Measurements from ENCODE around the gene PEX14.

Gene PEX14

GRCh38 chr1:10450156-10450814, 24.5 kb upstream of the PEX14 start:
- TF ChIP-seq ZFP30 (CRISPR knock-in tag; IDR thresholded peaks at IDR 0.05) (no peak), SNAI2 (CRISPR knock-in tag; IDR thresholded peaks at IDR 0.05) (no peak), ZFP3 (CRISPR knock-in tag; IDR thresholded peaks at IDR 0.05) (no peak), ZNF70 (CRISPR knock-in tag; IDR thresholded peaks at IDR 0.05) (no peak), PPARA (CRISPR knock-in tag; IDR thresholded peaks at IDR 0.05; ENCODE audit: borderline replicate concordance) (no peak), CSRNP3 (CRISPR knock-in tag; IDR thresholded peaks at IDR 0.05) (no peak), TOX (CRISPR knock-in tag; IDR thresholded peaks at IDR 0.05; ENCODE audit: borderline replicate concordance) (no peak), BACH2 (CRISPR knock-in tag; IDR thresholded peaks at IDR 0.05; ENCODE audit: borderline replicate concordance) (no peak), TSHZ2 (CRISPR knock-in tag; IDR thresholded peaks at IDR 0.05) (no peak), POU6F1 (CRISPR knock-in tag; IDR thresholded peaks at IDR 0.05; ENCODE audit: borderline replicate concordance, low read depth) (no peak), CREB5 (CRISPR knock-in tag; IDR thresholded peaks at IDR 0.05; ENCODE audit: low read depth) (no peak), ISL1 (CRISPR knock-in tag; IDR thresholded peaks at IDR 0.05) (no peak), OSR1 (CRISPR knock-in tag; IDR thresholded peaks at IDR 0.05) (no peak)
- ATAC-seq = peak; percentile 41

- ATAC-seq = peak; percentile 30
- TF ChIP-seq GLIS3 (CRISPR knock-in tag; IDR thresholded peaks at IDR 0.05) = no peak
- no peak for TF ChIP-seq CREB5 (CRISPR knock-in tag; IDR thresholded peaks at IDR 0.05; ENCODE audit: low read depth)
- no peak for TF ChIP-seq CSDC2 (CRISPR knock-in tag; IDR thresholded peaks at IDR 0.05)
- no peak for TF ChIP-seq ESRRG (CRISPR knock-in tag; IDR thresholded peaks at IDR 0.05)
- no peak for TF ChIP-seq ZC3H10 (CRISPR knock-in tag; IDR thresholded peaks at IDR 0.05)
- no peak for TF ChIP-seq ZNF8 (CRISPR knock-in tag; IDR thresholded peaks at IDR 0.05)
- TF ChIP-seq OSR1 (CRISPR knock-in tag; IDR thresholded peaks at IDR 0.05) = no peak
- no peak for TF ChIP-seq TSHZ2 (CRISPR knock-in tag; IDR thresholded peaks at IDR 0.05)
- no peak for TF ChIP-seq PPARA (CRISPR knock-in tag; IDR thresholded peaks at IDR 0.05; ENCODE audit: borderline replicate concordance)
- no peak for TF ChIP-seq CSRNP3 (CRISPR knock-in tag; IDR thresholded peaks at IDR 0.05)
- no peak for TF ChIP-seq ARNTL (CRISPR knock-in tag; IDR thresholded peaks at IDR 0.05; ENCODE audit: borderline replicate concordance, low read depth)
- TF ChIP-seq ZNF70 (CRISPR knock-in tag; IDR thresholded peaks at IDR 0.05) = no peak
- TF ChIP-seq TOX (CRISPR knock-in tag; IDR thresholded peaks at IDR 0.05; ENCODE audit: borderline replicate concordance) = no peak
- TF ChIP-seq POU6F1 (CRISPR knock-in tag; IDR thresholded peaks at IDR 0.05; ENCODE audit: borderline replicate concordance, low read depth) = no peak
- no peak for TF ChIP-seq ISL1 (CRISPR knock-in tag; IDR thresholded peaks at IDR 0.05)
- no peak for TF ChIP-seq ZNF565 (CRISPR knock-in tag; conservative IDR thresholded peaks at IDR 0.05; ENCODE audit: low read depth)
- TF ChIP-seq SNAI2 (CRISPR knock-in tag; IDR thresholded peaks at IDR 0.05) = no peak
- no peak for TF ChIP-seq PATZ1 (CRISPR knock-in tag; IDR thresholded peaks at IDR 0.05; ENCODE audit: borderline replicate concordance)
Measured at GRCh38 chr1:10450836-10451235, 23.9 kb upstream of the PEX14 start.

Measured in SK-N-SH treated with all-trans-retinoic acid at 6 μM for 48 hours (cell line).